NB4 (cell line): ENCODE data around the gene KAT8.

Source experiments
- POLR2A ChIP-seq: IDR thresholded peaks from 2 replicates; pipeline ENCODE4 v1.6.1; 2011; ENCODE audit warnings: mild to moderate bottlenecking; ENCODE audit not compliant: insufficient read length; ENCODE audit errors: extremely low read depth
- TF ChIP-seq, protein P1 (sequence below): IDR thresholded peaks from one replicate; pipeline ENCODE4 v1.5.1; 2012; ENCODE audit warnings: low read depth, low read length

DNA sequence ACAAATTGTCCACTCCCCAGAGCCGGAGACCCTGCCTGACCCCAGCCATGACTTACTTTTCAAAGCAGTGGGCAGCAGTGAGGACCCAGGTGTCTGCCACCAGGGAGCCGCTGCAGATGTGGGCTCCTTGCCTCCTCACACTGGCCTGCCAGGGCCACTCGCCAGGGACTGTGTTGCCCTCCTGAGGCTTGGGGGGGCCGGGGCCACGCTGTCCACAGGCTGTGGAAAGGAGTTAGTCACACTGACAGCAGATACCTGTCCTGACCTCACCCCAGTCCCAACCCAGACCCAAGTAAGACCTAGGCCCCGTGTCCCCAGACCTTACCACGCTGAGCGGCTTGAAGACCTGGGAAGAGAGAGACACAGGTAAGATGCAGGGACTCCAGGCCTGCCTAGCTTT, 30.0 kb upstream of the KAT8 start:
- TF ChIP-seq, protein P1, sequence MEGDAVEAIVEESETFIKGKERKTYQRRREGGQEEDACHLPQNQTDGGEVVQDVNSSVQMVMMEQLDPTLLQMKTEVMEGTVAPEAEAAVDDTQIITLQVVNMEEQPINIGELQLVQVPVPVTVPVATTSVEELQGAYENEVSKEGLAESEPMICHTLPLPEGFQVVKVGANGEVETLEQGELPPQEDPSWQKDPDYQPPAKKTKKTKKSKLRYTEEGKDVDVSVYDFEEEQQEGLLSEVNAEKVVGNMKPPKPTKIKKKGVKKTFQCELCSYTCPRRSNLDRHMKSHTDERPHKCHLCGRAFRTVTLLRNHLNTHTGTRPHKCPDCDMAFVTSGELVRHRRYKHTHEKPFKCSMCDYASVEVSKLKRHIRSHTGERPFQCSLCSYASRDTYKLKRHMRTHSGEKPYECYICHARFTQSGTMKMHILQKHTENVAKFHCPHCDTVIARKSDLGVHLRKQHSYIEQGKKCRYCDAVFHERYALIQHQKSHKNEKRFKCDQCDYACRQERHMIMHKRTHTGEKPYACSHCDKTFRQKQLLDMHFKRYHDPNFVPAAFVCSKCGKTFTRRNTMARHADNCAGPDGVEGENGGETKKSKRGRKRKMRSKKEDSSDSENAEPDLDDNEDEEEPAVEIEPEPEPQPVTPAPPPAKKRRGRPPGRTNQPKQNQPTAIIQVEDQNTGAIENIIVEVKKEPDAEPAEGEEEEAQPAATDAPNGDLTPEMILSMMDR = no peak
- TF ChIP-seq POLR2A = no peak
